Kidney (tissue), 14 donors: ENCODE results near the gene SERPINB8. TPM values are rescaled to one million over a fixed set of nuclear protein-coding genes. Genes with fewer than 3 reads are reported as not detected.

ENCODE experiments used
- DNase-seq, 5 donors: peaks; one replicate each; pipeline ENCODE4 v3.0.0-alpha.2; 2013 to 2020
- FAIRE-seq: peaks from 2 replicates; lab custom pipeline; 2012; peaks lifted over from hg19 to GRCh38; lab: Jason Lieb, UNC
- H3K27ac ChIP-seq, 2 donors: one replicate each; pipeline ENCODE4 v1.7.0; 2013; ENCODE audit warnings: low read depth in 2 of 2, low read length in 2 of 2, inconsistent platforms in 1 of 2
- H3K27me3 ChIP-seq: one replicate; pipeline ENCODE4 v1.7.1; 2013; ENCODE audit warnings: low read length, inconsistent platforms; ENCODE audit not compliant: control insufficient read depth, insufficient read depth
- H3K36me3 ChIP-seq, 3 donors: one replicate each; pipeline versions ENCODE4 v1.7.0 to v1.7.1; 2013; ENCODE audit warnings: low read length in 3 of 3, control low read depth in 1 of 3, inconsistent platforms in 1 of 3; ENCODE audit not compliant: insufficient read depth in 3 of 3, control insufficient read depth in 2 of 3
- H3K4me1 ChIP-seq, 3 donors: one replicate each; pipeline versions ENCODE4 v1.7.0 to v1.7.1; 2013; ENCODE audit warnings: low read length in 3 of 3, inconsistent platforms in 1 of 3, low read depth in 1 of 3; ENCODE audit not compliant: control insufficient read depth in 2 of 3, insufficient read depth in 2 of 3
- H3K4me3 ChIP-seq, 3 donors: one replicate each; pipeline versions ENCODE4 v1.7.0 to v1.8.1; 2013; ENCODE audit warnings: low read length in 3 of 3, control low read depth in 1 of 3, inconsistent platforms in 1 of 3
- H3K9ac ChIP-seq, 3 donors: one replicate each; pipeline versions ENCODE4 v1.7.0 to v1.7.1; 2013; ENCODE audit warnings: low read length in 3 of 3, control low read depth in 1 of 3, inconsistent platforms in 1 of 3
- H3K9me3 ChIP-seq, 3 donors: one replicate each; pipeline versions ENCODE4 v1.7.0 to v1.7.1; 2013; ENCODE audit warnings: low read length in 3 of 3, control low read depth in 1 of 3, inconsistent platforms in 1 of 3; ENCODE audit not compliant: control insufficient read depth in 2 of 3, insufficient read depth in 1 of 3
- CTCF ChIP-seq: IDR thresholded peaks from 3 replicates; pipeline ENCODE4 v1.5.1; 2012; ENCODE audit warnings: mild to moderate bottlenecking, moderate library complexity, borderline replicate concordance; ENCODE audit not compliant: insufficient read depth; ENCODE audit errors: extremely low read depth
- intact Hi-C: fragments of 100-400 bp; cut with DNase I; formaldehyde crosslinking; loops from one replicate; pipeline ENCODE4 v1.11.1; 2022
- polyA plus RNA-seq: library from polyadenylated mRNA; stranded (reverse); fragments of 350-450 nt; fragmentation: Illumina TruSeq; extraction: RNeasy Lipid Tissue Mini Kit (QIAGEN cat#74804); gene quantifications from one replicate; pipeline ENCODE4 v1.2.3, GENCODE V29; 2014; ENCODE audit warnings: low read depth, low replicate concordance; ENCODE audit not compliant: insufficient read depth
- total RNA-seq: library from RNA; stranded (reverse); fragmentation: NEBNext Ultra II Directional; extraction: Animal tissue kit (Norgen Biotek cat#: 25700); gene quantifications from one replicate; pipeline ENCODE4 v1.2.1, GENCODE V29; 2021
- donor health status: control.
- donor health status: control.
- donor health status: control.
- donor health status: control.
- donor health status: control.
- donor health status: DM: yes; HTN: yes; CAD: no.
- donor health status: Normal renal cell carcinoma (clear cell type).

Gene SERPINB8
- total and polyA plus RNA-seq, 2 donors from 2014 or later = 1.9 to 18.1 TPM

DNA sequence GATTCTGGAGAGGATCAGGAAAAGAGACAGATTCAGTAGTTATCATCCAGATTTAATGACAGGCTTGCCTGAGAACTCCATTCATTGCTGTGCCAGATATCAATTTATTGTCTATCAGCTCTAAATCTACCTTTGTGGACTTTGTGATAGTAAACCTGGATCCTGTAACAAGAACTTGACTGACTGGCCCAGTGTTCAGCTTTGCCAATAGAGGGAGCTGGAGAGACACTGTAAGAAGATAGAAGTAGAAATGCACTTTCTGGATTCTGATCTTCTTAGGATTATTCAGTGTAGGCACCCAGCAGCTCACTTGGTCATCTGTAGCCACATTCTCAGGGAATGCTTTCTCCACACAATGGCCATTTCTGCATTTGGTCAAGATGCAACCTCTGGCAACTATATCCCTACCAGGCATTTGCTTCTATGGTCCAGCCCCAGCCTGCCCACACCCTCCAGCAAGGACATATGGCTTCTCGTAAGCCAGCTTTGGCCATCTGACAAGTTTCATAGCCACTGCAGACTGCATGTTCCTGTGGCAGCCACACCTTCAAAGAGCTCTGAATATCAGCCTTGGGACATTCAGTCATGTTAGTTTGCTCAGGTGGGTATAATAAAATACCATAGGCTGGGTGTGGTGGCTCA is 6.1 kb upstream of the SERPINB8 start:
- FAIRE-seq = peak; percentile 39

GRCh38 chr18:63964908-63965307 is 5.0 kb upstream of the SERPINB8 start:
- FAIRE-seq (no peak), DNase-seq (no peak)
- no peak overlapping the region for H3K9ac ChIP-seq

More for the DNA sequence above, 6.1 kb upstream of the SERPINB8 start:
- intact Hi-C loops = no loop called here
- Histone ChIP-seq H3K4me3 (no peak overlapping the region), H3K9ac (no peak overlapping the region), H3K27me3 (no peaks in the 10 kb centered on the region), H3K4me1 (no peaks in the 10 kb centered on the region), H3K27ac (no peak overlapping the region), H3K9me3 (no peaks in the 10 kb centered on the region), H3K36me3 (no peaks in the 10 kb centered on the region)
- peak in 3 of 5 donors; percentile 19 to 69 (median 48) for DNase-seq
- TF ChIP-seq CTCF = peak; percentile 68

GRCh38 chr18:63965716-63966330 is 4.1 kb upstream of the SERPINB8 start:
- no peak overlapping the region for H3K9ac ChIP-seq
- TF ChIP-seq CTCF = no peak
- H3K9me3 ChIP-seq = no peaks in the 10 kb centered on the region
- no peak overlapping the region for H3K27ac ChIP-seq
- intact Hi-C loops = no loop called here
- H3K4me1 ChIP-seq = peaks cover 0 to 4% (median 3%) of the 10 kb centered on the region in 3 donors
- no peaks in the 10 kb centered on the region for H3K27me3 ChIP-seq
- H3K36me3 ChIP-seq = no peaks in the 10 kb centered on the region
- no peak for FAIRE-seq
- H3K4me3 ChIP-seq = no peak overlapping the region
- DNase-seq = no peak

More at GRCh38 chr18:63964908-63965307, 5.0 kb upstream of the SERPINB8 start:
- TF ChIP-seq CTCF = no peak
- H3K27ac ChIP-seq = no peak overlapping the region
- H3K4me1 ChIP-seq = peaks cover 0 to 4% (median 3%) of the 10 kb centered on the region in 3 donors
- no peaks in the 10 kb centered on the region for H3K9me3 ChIP-seq
- no peaks in the 10 kb centered on the region for H3K27me3 ChIP-seq
- H3K36me3 ChIP-seq = no peaks in the 10 kb centered on the region
- intact Hi-C loops = no loop called here
- no peak overlapping the region for H3K4me3 ChIP-seq
